GM12878 (cell line): ENCODE data around the gene TRIM8. TPM values are rescaled to one million over a fixed set of nuclear protein-coding genes. Genes with fewer than 3 reads are reported as not detected.

ENCODE experiments used
- ATAC-seq: fragments of 200-7000 bp; cut with Tn5 transposase; 3 replicates; pipeline ENCODE4 v1.9.1; 2020; ENCODE audit warnings: mild to moderate bottlenecking, moderate library complexity
- BruUV-seq: library from RNA; stranded (reverse); fragments of 400-500 nt; replicated peaks from 2 replicates; lab custom pipeline; 2021; lab: Mats Ljungman, UMichigan
- CTCF ChIA-PET: fragments of 300-600 bp; sonication (Branson Sonifier 250); formaldehyde crosslinking; extraction: SDS; loops from one replicate; lab custom pipeline; 2021; ENCODE audit warnings: inconsistent platforms; lab: Yijun Ruan, JAX
- POLR2A ChIA-PET: fragments of 350-600 bp; formaldehyde crosslinking; extraction: SDS; loops from one replicate; lab custom pipeline; 2021; ENCODE audit warnings: inconsistent platforms; lab: Charles Lee
- RAD21 ChIA-PET: fragments of 300-600 bp; sonication (Branson Sonifier 250); formaldehyde crosslinking; loops from one replicate; lab custom pipeline; 2023; ENCODE audit warnings: antibody characterized with exemption; ENCODE audit not compliant: unreplicated experiment; lab: Charles Lee
- SMC1A ChIA-PET: fragments of 300-600 bp; sonication (Branson Sonifier 250); formaldehyde crosslinking; loops from one replicate; lab custom pipeline; 2023; ENCODE audit not compliant: unreplicated experiment, uncharacterized antibody; lab: Charles Lee
- DNase-seq: peaks from one replicate; pipeline ENCODE4 v3.0.0-alpha.2; 2011; ENCODE audit warnings: low read depth, low spot score
- FAIRE-seq: peaks from 3 replicates; lab custom pipeline; 2011; peaks lifted over from hg19 to GRCh38; lab: Jason Lieb, UNC
- H2AFZ ChIP-seq: 2 replicates; pipeline ENCODE4 v1.6.0; 2011; ENCODE audit warnings: low read depth, low read length, control low read depth; ENCODE audit not compliant: control insufficient read depth
- H3K27ac ChIP-seq: 2 replicates; pipeline ENCODE4 v1.5.1; 2011; ENCODE audit warnings: control low read depth; ENCODE audit not compliant: control insufficient read depth, insufficient read depth
- H3K27me3 ChIP-seq, 2 experiments: replicated peaks in 1 of 2; 2 replicates each; pipeline versions ENCODE4 v1.6.0 to v1.6.1; 2011; ENCODE audit warnings: low read length in 1 of 2; ENCODE audit not compliant: control insufficient read depth in 2 of 2, insufficient read depth in 2 of 2
- H3K36me3 ChIP-seq, 2 experiments: 2 replicates each; pipeline ENCODE4 v1.5.1; 2011; ENCODE audit warnings: low read length in 1 of 2; ENCODE audit not compliant: control insufficient read depth in 2 of 2, insufficient read depth in 2 of 2
- H3K4me1 ChIP-seq: 2 replicates; pipeline ENCODE4 v1.6.1; 2011; ENCODE audit warnings: mild to moderate bottlenecking, low read length, moderate library complexity, mixed read lengths; ENCODE audit not compliant: control insufficient read depth, insufficient read depth
- H3K4me2 ChIP-seq: 2 replicates; pipeline ENCODE4 v1.6.0; 2011; ENCODE audit warnings: control low read depth; ENCODE audit not compliant: control insufficient read depth, insufficient read depth
- H3K4me3 ChIP-seq: fragments of 200-600 bp; sonication (generic); 2 replicates; pipeline ENCODE4 v1.5.1; 2016
- H3K79me2 ChIP-seq: 2 replicates; pipeline ENCODE4 v1.6.0; 2011; ENCODE audit warnings: low read length; ENCODE audit not compliant: control insufficient read depth, insufficient read depth
- H3K9ac ChIP-seq: 2 replicates; pipeline ENCODE4 v1.8.0; 2011; ENCODE audit warnings: low read length, control low read depth, mixed read lengths; ENCODE audit not compliant: control insufficient read depth, insufficient read depth
- H3K9me3 ChIP-seq: replicated peaks from 3 replicates; pipeline ENCODE4 v1.5.1; 2011; ENCODE audit warnings: mild to moderate bottlenecking, low read length; ENCODE audit not compliant: control insufficient read depth, insufficient read depth
- H4K20me1 ChIP-seq: 2 replicates; pipeline ENCODE4 v1.6.0; 2011; ENCODE audit not compliant: control insufficient read depth, insufficient read depth
- BHLHE40 ChIP-seq, 2 experiments: fragments of 450-650 bp in 1 of 2; IDR thresholded peaks; 2 replicates each; pipeline ENCODE4 v1.6.1; 2011 to 2017; ENCODE audit warnings: low read depth in 2 of 2, borderline replicate concordance in 1 of 2, improper control_type of control experiment in 1 of 2, low read length in 1 of 2, mild to moderate bottlenecking in 1 of 2
- BRCA1 ChIP-seq: IDR thresholded peaks from 2 replicates; pipeline ENCODE4 v1.6.1; 2011; ENCODE audit warnings: low read depth, low read length, improper control_type of control experiment
- DPF2 ChIP-seq: fragments of 450-650 bp; IDR thresholded peaks from 2 replicates; pipeline ENCODE4 v1.6.1; 2017; ENCODE audit warnings: mild to moderate bottlenecking
- ETV6 ChIP-seq, 2 experiments: fragments of 450-650 bp in 1 of 2; IDR thresholded peaks in 1 of 2; conservative IDR thresholded peaks in 1 of 2; 2 replicates each; pipeline ENCODE4 v1.6.1; 2014; ENCODE audit warnings: antibody characterized with exemption in 1 of 2, borderline replicate concordance in 1 of 2, low read depth in 1 of 2, mild to moderate bottlenecking in 1 of 2, moderate library complexity in 1 of 2
- IKZF1 ChIP-seq: fragments of 450-650 bp; conservative IDR thresholded peaks from 2 replicates; pipeline ENCODE4 v1.6.1; 2017; ENCODE audit warnings: antibody characterized with exemption, mild to moderate bottlenecking
- IRF5 ChIP-seq: fragments of 450-650 bp; IDR thresholded peaks from 2 replicates; pipeline ENCODE4 v1.6.1; 2017; ENCODE audit warnings: borderline replicate concordance
- MAX ChIP-seq: IDR thresholded peaks from 2 replicates; pipeline ENCODE4 v1.6.1; 2012; ENCODE audit warnings: low read depth, low read length, improper control_type of control experiment
- MXI1 ChIP-seq: fragments of 150-350 bp; IDR thresholded peaks from 2 replicates; pipeline ENCODE4 v1.6.1; 2011; ENCODE audit warnings: low read depth, mild to moderate bottlenecking, inconsistent platforms, low read length, improper control_type of control experiment
- PRDM15 ChIP-seq: fragments of 450-650 bp; formaldehyde crosslinking; IDR thresholded peaks from 2 replicates; pipeline ENCODE4 v1.4.0; 2020; ENCODE audit warnings: mild to moderate bottlenecking, moderate library complexity
- RELB ChIP-seq: fragments of 450-650 bp; IDR thresholded peaks from 2 replicates; pipeline ENCODE4 v1.6.1; 2017; ENCODE audit warnings: low read depth, mild to moderate bottlenecking, moderate library complexity
- SMAD1 ChIP-seq: fragments of 450-650 bp; IDR thresholded peaks from 2 replicates; pipeline ENCODE4 v1.6.1; 2018; ENCODE audit warnings: mild to moderate bottlenecking, low read depth; ENCODE audit not compliant: partially characterized antibody
- TCF3 ChIP-seq: IDR thresholded peaks from 2 replicates; pipeline ENCODE4 v1.6.1; 2012; ENCODE audit warnings: low read depth, mild to moderate bottlenecking, low read length, borderline replicate concordance; ENCODE audit not compliant: insufficient read depth
- ZBTB33 ChIP-seq: fragments of 450-650 bp; IDR thresholded peaks from 2 replicates; pipeline ENCODE4 v1.6.1; 2017; ENCODE audit warnings: mild to moderate bottlenecking
- WGBS: methylation state at CpG from one replicate; pipeline ENCODE4 v1.1.6; 2016; ENCODE audit warnings: low lambda C conversion rate; ENCODE audit not compliant: insufficient replicate concordance, insufficient coverage; ENCODE audit errors: missing lambda C conversion rate; 5-methylcytosine and 5-hydroxymethylcytosine counted together
- in situ Hi-C: fragments of 300-500 bp; cut with MboI; formaldehyde crosslinking; loops from 9 replicates; pipeline ENCODE4 v1.14.3; 2018; ENCODE audit warnings: mixed read lengths
- intact Hi-C: fragments of 100-400 bp; cut with micrococcal nuclease; formaldehyde crosslinking; loops from one replicate; pipeline ENCODE4 v1.14.2; 2022; ENCODE audit not compliant: unreplicated experiment
- polyA plus RNA-seq, 11 experiments: library from polyadenylated mRNA; depleted of rRNA in 4 of 11; unstranded in 6 of 11; stranded (reverse) in 5 of 11; fragments of >200 nt; fragmentation: Nextera tagmentation in 4 of 11; fragmentation: Illumina TruSeq in 1 of 11; extraction: Ambion mirVana in 4 of 11; extraction: Trizol in 1 of 11; gene quantifications; 1 replicate in 1 of 11; 2 replicates in 10 of 11; pipeline versions ENCODE4 v1.2.1 to v1.2.3, GENCODE V29; 2011 to 2016; ENCODE audit warnings: inconsistent platforms in 2 of 11, missing spikeins in 2 of 11, low read depth in 1 of 11
- total RNA-seq, 4 experiments: library from RNA; depleted of rRNA in 3 of 4; stranded (reverse); fragments of >200 nt in 3 of 4; fragmentation: Illumina TruSeq in 1 of 4; extraction: Trizol in 1 of 4; gene quantifications; 2 replicates each; pipeline versions ENCODE4 v1.2.1 to v1.2.3, GENCODE V29; 2013 to 2021

The TRIM8 gene
- total and polyA plus RNA-seq, 10 of the 15 experiments (the other 5 are each of a cell fraction or from before 2014, with no cell fraction given), result 7.9 to 53.2 (median 24.6) TPM

- FAIRE-seq, result no peak
- in situ Hi-C loops, result no loop called here
- Histone ChIP-seq H3K9me3 (no peaks in the 10 kb centered on the region), H4K20me1 (no peaks in the 10 kb centered on the region), H3K4me2 (no peak overlapping the region), H3K4me1 (0 out of 2 replicates have a peak, but pooled peaks cover 3% of the 10 kb centered on the region), H2AFZ (no peak overlapping the region), H3K36me3 (peaks cover 2 to 5% of the 10 kb centered on the region in 2 experiments; a peak in 3 of 4 replicates), H3K9ac (no peak overlapping the region), H3K79me2 (no peaks in the 10 kb centered on the region), H3K27me3 (no peaks in the 10 kb centered on the region), H3K4me3 (no peak overlapping the region), H3K27ac (no peak overlapping the region)
- intact Hi-C loops, result no loop called here
- CTCF ChIA-PET, result interaction anchor here (0.9 to 3.1 kb wide), 6 partner anchors 15 to 112 kb away, joined by 3 to 15 read pairs (median 3); no protein-coding TSS in a partner anchor
- no TSS peak for BruUV-seq
- 95% methylated on average over 9 of the region's 9 CpGs for WGBS
- RAD21 ChIA-PET, result interaction anchor here (1.2 to 1.4 kb wide), 3 partner anchors 15 to 53 kb away, joined by 3 read pairs; no protein-coding TSS in a partner anchor
- no peak for ATAC-seq
- SMC1A ChIA-PET, result interaction anchor here (0.6 to 1.2 kb wide), 3 partner anchors 9 to 278 kb away, joined by 3 to 4 read pairs (median 3); no protein-coding TSS in a partner anchor
- POLR2A ChIA-PET, result interaction anchor here (0.6 to 1.5 kb wide), 3 partner anchors 8 to 96 kb away, joined by 3 to 4 read pairs (median 3); no protein-coding TSS in a partner anchor
- no peak for DNase-seq
- TF ChIP-seq TCF3 (no peak), BHLHE40 (IDR thresholded peaks at IDR 0.05; ENCODE audit: borderline replicate concordance in 1 of 2, low read depth in 2 of 2, low read length in 1 of 2) (no peak), ZBTB33 (no peak), ETV6 (conservative IDR thresholded peaks at IDR 0.05 in 1 of 2, IDR thresholded peaks at IDR 0.05 in 1 of 2; ENCODE audit: borderline replicate concordance in 1 of 2, low read depth in 1 of 2) (no peak), PRDM15 (CRISPR knock-in tag) (no peak), MXI1 (no peak), IRF5 (no peak), DPF2 (no peak), BRCA1 (no peak), SMAD1 (no peak), IKZF1 (no peak), RELB (no peak), MAX (no peak)
Observed at GRCh38 chr10:102617041-102617440, 27.2 kb upstream of the TRIM8 start.
